Choroid plexus epithelial cell (primary cell): ENCODE measurements around the gene YY1AP1.
"Not testable (repeated sequence)": the region's sequence is repeated elsewhere in the genome, so short reads cannot be mapped to it uniquely, and the experiment has no call there.

Experiments used
- DNase-seq: peaks from one replicate; pipeline ENCODE4 v3.0.0-alpha.2; 2010; ENCODE audit warnings: low read depth
- H3K4me3 ChIP-seq: 2 replicates; pipeline ENCODE4 v1.5.1; 2011; ENCODE audit warnings: low read depth, mild to moderate bottlenecking, control low read depth, low read length, moderate library complexity
- CTCF ChIP-seq: conservative IDR thresholded peaks from 2 replicates; pipeline ENCODE4 v1.5.1; 2011; ENCODE audit warnings: low read depth, mild to moderate bottlenecking, control low read depth, inconsistent platforms, low read length, moderate library complexity

Gene YY1AP1

GRCh38 chr1:155713075-155713474, 24.5 kb upstream of the YY1AP1 start:
- DNase-seq = no peak
- no peak for TF ChIP-seq CTCF
- no peak overlapping the region for H3K4me3 ChIP-seq

- DNase-seq = peak; percentile 26
- TF ChIP-seq CTCF = peak; percentile 17
- not testable (repeated sequence) for H3K4me3 ChIP-seq
Measured at GRCh38 chr1:155712636-155713035, 24.1 kb upstream of the YY1AP1 start.

GRCh38 chr1:155711457-155711856, 22.9 kb upstream of the YY1AP1 start:
- not testable (repeated sequence) for DNase-seq, H3K4me3 ChIP-seq

GRCh38 chr1:155709391-155709790, 20.8 kb upstream of the YY1AP1 start:
- DNase-seq = no peak
- no peak for TF ChIP-seq CTCF
- no peak overlapping the region for H3K4me3 ChIP-seq

- TF ChIP-seq CTCF = no peak
- peak; percentile 71 for DNase-seq
- no peak overlapping the region for H3K4me3 ChIP-seq
Measured at GRCh38 chr1:155706139-155706538, 17.6 kb upstream of the YY1AP1 start.

- H3K4me3 ChIP-seq, DNase-seq: not testable (repeated sequence)
Measured at GRCh38 chr1:155704414-155704813, 15.8 kb upstream of the YY1AP1 start.

- no peak overlapping the region for H3K4me3 ChIP-seq
- no peak for TF ChIP-seq CTCF
- DNase-seq = no peak
Measured at GRCh38 chr1:155703216-155703615, 14.6 kb upstream of the YY1AP1 start.

GRCh38 chr1:155701675-155702074, 13.1 kb upstream of the YY1AP1 start:
- DNase-seq, H3K4me3 ChIP-seq: not testable (repeated sequence)

- H3K4me3 ChIP-seq, DNase-seq: not testable (repeated sequence)
Measured at GRCh38 chr1:155699062-155699461, 10.5 kb upstream of the YY1AP1 start.
